B cell (primary cell): ENCODE results near the gene ITGB2. TPM values are rescaled to one million over a fixed set of nuclear protein-coding genes. Genes with fewer than 3 reads are reported as not detected.
A peak's percentile ranks its signal among the peaks of the same experiment; 100 is the strongest.

Source experiments
- ATAC-seq: fragments of 200-7000 bp; cut with Tn5 transposase; one replicate; pipeline ENCODE4 v1.10.0; 2021; ENCODE audit warnings: low read depth, mild to moderate bottlenecking, moderate number of reproducible peaks, moderate library complexity
- CTCF ChIA-PET: fragments of 350-600 bp; sonication (Branson Sonifier 250); formaldehyde crosslinking; loops from one replicate; lab custom pipeline; 2021; ENCODE audit warnings: antibody characterized with exemption, inconsistent platforms; lab: Charles Lee
- POLR2A ChIA-PET: fragments of 350-600 bp; sonication (Branson Sonifier 250); formaldehyde crosslinking; loops from one replicate; lab custom pipeline; 2021; ENCODE audit warnings: antibody characterized with exemption; lab: Charles Lee
- DNase-seq: peaks from one replicate; pipeline ENCODE4 v3.0.0; 2013
- H2AFZ ChIP-seq: 2 replicates; pipeline ENCODE4 v1.6.1; 2012; ENCODE audit warnings: mild to moderate bottlenecking, low read depth, low read length; ENCODE audit not compliant: insufficient read depth, poor library complexity, severe bottlenecking
- H3K27ac ChIP-seq, 2 donors: 1 replicate in 1 of 2; 2 replicates in 1 of 2; pipeline ENCODE4 v1.5.1; 2012 to 2013; ENCODE audit warnings: low read length in 2 of 2, mild to moderate bottlenecking in 2 of 2, moderate library complexity in 1 of 2
- H3K27me3 ChIP-seq, 4 experiments: fragments of 200-600 bp in 1 of 4; sonication (generic) in 1 of 4; replicated peaks in 1 of 4; 1 replicate in 2 of 4; 2 replicates in 2 of 4; pipeline versions ENCODE4 v1.6.1 to v1.7.0; 2013 to 2016; ENCODE audit warnings: low read length in 3 of 4, mild to moderate bottlenecking in 2 of 4, mixed read lengths in 1 of 4, moderate library complexity in 1 of 4; ENCODE audit not compliant: insufficient read depth in 4 of 4, control insufficient read depth in 3 of 4; ENCODE audit errors: control extremely low read depth in 1 of 4
- H3K36me3 ChIP-seq, 2 experiments: replicated peaks in 1 of 2; 1 replicate in 1 of 2; 2 replicates in 1 of 2; pipeline versions ENCODE4 v1.6.1 to v1.7.1; 2013; ENCODE audit warnings: low read length in 1 of 2; ENCODE audit not compliant: insufficient read depth in 2 of 2, control insufficient read depth in 1 of 2; ENCODE audit errors: control extremely low read depth in 1 of 2, extremely low read depth in 1 of 2
- H3K4me1 ChIP-seq, 2 donors: fragments of 200-600 bp in 1 of 2; sonication (generic) in 1 of 2; 1 replicate in 1 of 2; 2 replicates in 1 of 2; pipeline versions ENCODE4 v1.5.1 to v1.6.1; 2013 to 2017; ENCODE audit warnings: low read length in 2 of 2; ENCODE audit not compliant: control insufficient read depth in 2 of 2, insufficient read depth in 2 of 2
- H3K4me2 ChIP-seq: replicated peaks from 2 replicates; pipeline ENCODE3; 2012; ENCODE audit warnings: mild to moderate bottlenecking, low read depth, low read length; ENCODE audit not compliant: poor library complexity, severe bottlenecking
- H3K4me3 ChIP-seq, 5 experiments: fragments of 200-600 bp in 1 of 5; sonication (generic) in 1 of 5; 1 replicate in 3 of 5; 2 replicates in 2 of 5; pipeline versions ENCODE4 v1.5.1 to v1.7.0; 2011 to 2016; ENCODE audit warnings: low read length in 4 of 5, mild to moderate bottlenecking in 4 of 5, low read depth in 2 of 5, control low read depth in 1 of 5, moderate library complexity in 1 of 5; ENCODE audit not compliant: insufficient read depth in 1 of 5; ENCODE audit errors: control extremely low read depth in 1 of 5, extremely low read depth in 1 of 5
- H3K79me2 ChIP-seq: fragments of 200-600 bp; sonication (generic); one replicate; pipeline ENCODE4 v1.6.0; 2016; ENCODE audit warnings: low read length; ENCODE audit not compliant: control insufficient read depth, insufficient read depth
- H3K9ac ChIP-seq: fragments of 200-600 bp; sonication (generic); 2 replicates; pipeline ENCODE4 v1.6.1; 2017; ENCODE audit warnings: mild to moderate bottlenecking, low read length, moderate library complexity
- H3K9me3 ChIP-seq, 3 donors: one replicate each; pipeline versions ENCODE4 v1.6.1 to v1.7.1; 2013; ENCODE audit warnings: low read length in 2 of 3; ENCODE audit not compliant: control insufficient read depth in 2 of 3, insufficient read depth in 1 of 3; ENCODE audit errors: control extremely low read depth in 1 of 3
- H4K20me1 ChIP-seq: 2 replicates; pipeline ENCODE4 v1.6.0; 2012; ENCODE audit warnings: mild to moderate bottlenecking, low read length; ENCODE audit not compliant: insufficient read depth, control insufficient read depth, poor library complexity, severe bottlenecking
- H3K27ac Mint-ChIP-seq: one replicate; pipeline ENCODE4 v1.8.0; 2021; ENCODE audit warnings: mixed read lengths
- H3K27me3 Mint-ChIP-seq: one replicate; pipeline ENCODE4 v1.8.0; 2021; ENCODE audit warnings: mixed read lengths
- H3K4me1 Mint-ChIP-seq: one replicate; pipeline ENCODE4 v1.8.0; 2021; ENCODE audit warnings: mixed read lengths
- H3K4me3 Mint-ChIP-seq: one replicate; pipeline ENCODE4 v1.8.0; 2021; ENCODE audit warnings: mixed read lengths
- H3K9me3 Mint-ChIP-seq: one replicate; pipeline ENCODE4 v1.8.0; 2022; ENCODE audit warnings: mixed read lengths; ENCODE audit not compliant: insufficient read depth
- CTCF ChIP-seq: fragments of 200-600 bp; IDR thresholded peaks from one replicate; pipeline ENCODE4 v1.8.0; 2022; ENCODE audit warnings: antibody characterized with exemption, mild to moderate bottlenecking
- EZH2 ChIP-seq: IDR thresholded peaks from 2 replicates; pipeline ENCODE4 v1.6.1; 2012; ENCODE audit warnings: borderline replicate concordance, low read depth, mild to moderate bottlenecking, moderate library complexity, low read length; ENCODE audit not compliant: insufficient read depth, poor library complexity, severe bottlenecking
- WGBS: methylation state at CpG from one replicate; pipeline ENCODE4 v1.1.5; 2013; ENCODE audit warnings: missing lambda C conversion rate; ENCODE audit not compliant: insufficient coverage; 5-methylcytosine and 5-hydroxymethylcytosine counted together
- intact Hi-C: fragments of 100-400 bp; cut with micrococcal nuclease; formaldehyde crosslinking; loops from one replicate; pipeline ENCODE4 v1.10.0; 2022
- polyA plus RNA-seq: library from polyadenylated mRNA; depleted of rRNA; stranded (reverse); fragments of >200 nt; gene quantifications from 2 replicates; pipeline ENCODE4 v1.2.3, GENCODE V29; 2012
- total RNA-seq, 2 donors: library from RNA; stranded (reverse); fragments of 120-200 nt in 1 of 2; gene quantifications; 1 replicate in 1 of 2; 2 replicates in 1 of 2; pipeline versions ENCODE4 v1.2.3 to v1.2.4, GENCODE V29; 2013 to 2022

ITGB2 gene
- total and polyA plus RNA-seq, 2 donors (not counting 1 experiment from before 2014, with no cell fraction given), result 102 to 368 TPM

GRCh38 chr21:44846485-44847260 lies 74.0 kb downstream of the ITGB2 start:
- peaks cover 0 to 12% (median 2%) of the 10 kb centered on the region in 4 experiments for H3K27me3 ChIP-seq
- peak overlapping the region; percentile 68 for H3K9ac ChIP-seq
- Mint-ChIP-seq H3K27ac (no peak overlapping the region), H3K9me3 (no peaks in the 10 kb centered on the region), H3K4me3 (peak overlapping the region; percentile 69), H3K27me3 (peaks cover 16% of the 10 kb centered on the region), H3K4me1 (peaks cover 18% of the 10 kb centered on the region)
- ChIA-PET CTCF (interaction anchor here (1.1 to 2.7 kb wide), 2 partner anchors 27 to 85 kb away, joined by 4 to 12 read pairs; partner anchors contain the start of gene PTTG1IP), POLR2A (interaction anchor here (0.7 kb wide), 1 partner anchor 337 kb away, joined by 3 read pairs; no protein-coding TSS in a partner anchor)
- H3K4me2 ChIP-seq, result peak overlapping the region; percentile 95
- H3K4me1 ChIP-seq, result peaks cover 16 to 17% of the 10 kb centered on the region in 2 donors
- peak; percentile 68 for DNase-seq
- intact Hi-C loops, result no loop called here
- no peak for TF ChIP-seq CTCF
- no peak for TF ChIP-seq EZH2
- 42% methylated on average over 27 of the region's 27 CpGs for WGBS
- no peaks in the 10 kb centered on the region for H3K79me2 ChIP-seq
- H2AFZ ChIP-seq, result peak overlapping the region; percentile 65
- no peaks in the 10 kb centered on the region for H3K9me3 ChIP-seq
- no peak overlapping the region for H3K27ac ChIP-seq
- H3K4me3 ChIP-seq, result peak overlapping the region in 3 of 5 experiments; percentile 43 to 52 (median 48)
- H4K20me1 ChIP-seq, result peaks cover 5% of the 10 kb centered on the region
- peak; percentile 59 for ATAC-seq
- peaks cover 0 to 30% of the 10 kb centered on the region in 2 experiments for H3K36me3 ChIP-seq

GRCh38 chr21:44846224-44846484 lies 74.5 kb downstream of the ITGB2 start:
- H3K27ac Mint-ChIP-seq, result no peak overlapping the region
- Histone ChIP-seq H4K20me1 (peaks cover 3% of the 10 kb centered on the region), H3K27ac (peak overlapping the region in 1 of 2 donors; percentile 9), H3K36me3 (peaks cover 0 to 25% of the 10 kb centered on the region in 2 experiments), H3K9me3 (no peaks in the 10 kb centered on the region), H3K27me3 (peaks cover 0 to 16% (median 2%) of the 10 kb centered on the region in 4 experiments), H3K4me1 (peaks cover 16 to 17% of the 10 kb centered on the region in 2 donors), H3K9ac (peak overlapping the region; percentile 68), H2AFZ (peak overlapping the region; percentile 65), H3K79me2 (no peaks in the 10 kb centered on the region), H3K4me2 (peak overlapping the region; percentile 95), H3K4me3 (peak overlapping the region in 3 of 5 experiments; percentile 43 to 52 (median 48))
- intact Hi-C loops, result no loop called here
- DNase-seq (no peak), ATAC-seq (no peak)
- peaks cover 18% of the 10 kb centered on the region for H3K4me1 Mint-ChIP-seq
- TF ChIP-seq EZH2, result no peak
- TF ChIP-seq CTCF, result peak; percentile 7
- CTCF ChIA-PET, result interaction anchor here (1.1 to 2.7 kb wide), 2 partner anchors 27 to 86 kb away, joined by 4 to 12 read pairs; partner anchors contain the start of gene PTTG1IP
- POLR2A ChIA-PET, result interaction anchor here (0.7 kb wide), 1 partner anchor 336 kb away, joined by 3 read pairs; no protein-coding TSS in a partner anchor
- H3K9me3 Mint-ChIP-seq, result no peaks in the 10 kb centered on the region
- peak overlapping the region; percentile 69 for H3K4me3 Mint-ChIP-seq
- H3K27me3 Mint-ChIP-seq, result peaks cover 21% of the 10 kb centered on the region
- 7% methylated on average over 1 of the region's 1 CpG for whole genome bisulfite sequencing
